HEK293 (cell line): ENCODE results near the gene PCDH9.

Experiments
- CTCF ChIA-PET: fragments of 350-600 bp; formaldehyde crosslinking; extraction: SDS; loops from one replicate; lab custom pipeline; 2021; ENCODE audit warnings: antibody characterized with exemption; lab: Yijun Ruan, JAX
- POLR2A ChIA-PET: fragments of 300-600 bp; formaldehyde crosslinking; extraction: SDS; loops from one replicate; lab custom pipeline; 2020; ENCODE audit warnings: antibody characterized with exemption, inconsistent platforms; lab: Yijun Ruan, JAX
- H3K27ac ChIP-seq: fragments of 200-500 bp; sonication (Bioruptor generic); 2 replicates; pipeline ENCODE4 v1.5.1; 2014; ENCODE audit warnings: low read depth, low read length, control low read depth, inconsistent platforms; ENCODE audit errors: extremely low read depth
- H3K36me3 ChIP-seq, 2 experiments: fragments of 200-500 bp in 1 of 2; sonication (Bioruptor generic) in 1 of 2; 1 replicate in 1 of 2; 2 replicates in 1 of 2; pipeline ENCODE4 v1.5.1; 2014 to 2017; ENCODE audit warnings: inconsistent platforms in 2 of 2, low read length in 2 of 2; ENCODE audit not compliant: control insufficient read depth in 2 of 2, insufficient read depth in 1 of 2
- H3K4me1 ChIP-seq: fragments of 200-500 bp; sonication (Bioruptor generic); 2 replicates; pipeline ENCODE4 v1.5.1; 2014; ENCODE audit warnings: mild to moderate bottlenecking, low read length, inconsistent platforms; ENCODE audit not compliant: control insufficient read depth, insufficient read depth
- H3K4me3 ChIP-seq: 2 replicates; pipeline ENCODE4 v1.5.1; 2011; ENCODE audit warnings: low read depth, mild to moderate bottlenecking, control low read depth, low read length, moderate library complexity
- H3K9me3 ChIP-seq: fragments of 200-500 bp; sonication (Bioruptor generic); 2 replicates; pipeline ENCODE4 v1.5.1; 2014; ENCODE audit warnings: low read depth, low read length, inconsistent platforms; ENCODE audit not compliant: control insufficient read depth, insufficient read depth
- SCRT2 ChIP-seq: fragments of 450-650 bp; formaldehyde crosslinking; IDR thresholded peaks from 2 replicates; pipeline ENCODE4 v1.5.1; 2016; ENCODE audit warnings: missing biosample characterization, missing genetic modification characterization
- TRIM28 ChIP-seq: IDR thresholded peaks from 2 replicates; pipeline ENCODE4 v1.6.1; 2011; ENCODE audit warnings: low read length, control low read depth, borderline replicate concordance
- YY2 ChIP-seq: fragments of 450-650 bp; formaldehyde crosslinking; IDR thresholded peaks from 2 replicates; pipeline ENCODE4 v1.5.1; 2016; ENCODE audit warnings: missing biosample characterization, missing genetic modification characterization
- ZBTB8A ChIP-seq: fragments of 450-650 bp; formaldehyde crosslinking; IDR thresholded peaks from 2 replicates; pipeline ENCODE4 v1.5.1; 2016; ENCODE audit warnings: missing biosample characterization, missing genetic modification characterization
- ZNF133 ChIP-seq: fragments of 450-650 bp; formaldehyde crosslinking; IDR thresholded peaks from 2 replicates; pipeline ENCODE4 v1.5.1; 2016; ENCODE audit warnings: missing biosample characterization, missing genetic modification characterization
- ZNF302 ChIP-seq: fragments of 450-650 bp; formaldehyde crosslinking; IDR thresholded peaks from 2 replicates; pipeline ENCODE4 v1.5.1; 2016; ENCODE audit warnings: missing biosample characterization, missing genetic modification characterization, low read depth
- ZNF335 ChIP-seq: fragments of 450-650 bp; formaldehyde crosslinking; conservative IDR thresholded peaks from 2 replicates; pipeline ENCODE4 v1.5.1; 2016; ENCODE audit warnings: missing biosample characterization, missing genetic modification characterization
- ZNF391 ChIP-seq: fragments of 450-650 bp; formaldehyde crosslinking; IDR thresholded peaks from 2 replicates; pipeline ENCODE4 v1.5.1; 2016; ENCODE audit warnings: low read depth, missing biosample characterization, missing genetic modification characterization, borderline replicate concordance
- ZNF404 ChIP-seq: fragments of 450-650 bp; formaldehyde crosslinking; IDR thresholded peaks from 2 replicates; pipeline ENCODE4 v1.5.1; 2017; ENCODE audit warnings: missing biosample characterization, missing genetic modification characterization
- ZNF426 ChIP-seq: fragments of 450-650 bp; formaldehyde crosslinking; IDR thresholded peaks from 2 replicates; pipeline ENCODE4 v1.5.1; 2017; ENCODE audit warnings: missing biosample characterization, missing genetic modification characterization, mild to moderate bottlenecking, inconsistent platforms, moderate library complexity
- ZNF518A ChIP-seq: fragments of 450-650 bp; formaldehyde crosslinking; conservative IDR thresholded peaks from 2 replicates; pipeline ENCODE4 v1.5.1; 2016; ENCODE audit warnings: low read depth, missing biosample characterization, missing genetic modification characterization
- ZNF558 ChIP-seq: fragments of 450-650 bp; formaldehyde crosslinking; IDR thresholded peaks from 2 replicates; pipeline ENCODE4 v1.5.1; 2016; ENCODE audit warnings: missing biosample characterization, missing genetic modification characterization
- ZNF624 ChIP-seq: fragments of 450-650 bp; formaldehyde crosslinking; IDR thresholded peaks from 2 replicates; pipeline ENCODE4 v1.5.1; 2017; ENCODE audit warnings: missing biosample characterization, missing genetic modification characterization
- ZNF791 ChIP-seq: fragments of 450-650 bp; formaldehyde crosslinking; IDR thresholded peaks from 2 replicates; pipeline ENCODE4 v1.5.1; 2016; ENCODE audit warnings: missing biosample characterization, missing genetic modification characterization
- ZSCAN16 ChIP-seq: fragments of 450-650 bp; formaldehyde crosslinking; IDR thresholded peaks from 2 replicates; pipeline ENCODE4 v1.5.1; 2016; ENCODE audit warnings: missing biosample characterization, missing genetic modification characterization
- ZSCAN30 ChIP-seq: fragments of 450-650 bp; IDR thresholded peaks from 2 replicates; pipeline ENCODE4 v1.5.1; 2018; ENCODE audit warnings: missing biosample characterization, mild to moderate bottlenecking, missing genetic modification characterization, moderate library complexity
- TF ChIP-seq, protein P1 (sequence below): fragments of 450-650 bp; formaldehyde crosslinking; IDR thresholded peaks from 2 replicates; pipeline ENCODE4 v1.5.1; 2016; ENCODE audit warnings: missing biosample characterization, missing genetic modification characterization
- TF ChIP-seq, protein P2 (sequence below): fragments of 450-650 bp; formaldehyde crosslinking; IDR thresholded peaks from 2 replicates; pipeline ENCODE4 v1.5.1; 2016; ENCODE audit warnings: missing biosample characterization, missing genetic modification characterization
- TF ChIP-seq, protein P3 (sequence below): fragments of 450-650 bp; formaldehyde crosslinking; IDR thresholded peaks from 2 replicates; pipeline ENCODE4 v1.5.1; 2016; ENCODE audit warnings: missing biosample characterization, missing genetic modification characterization
- TF ChIP-seq, protein P4 (sequence below): fragments of 450-650 bp; formaldehyde crosslinking; IDR thresholded peaks from 2 replicates; pipeline ENCODE4 v1.5.1; 2016; ENCODE audit warnings: missing biosample characterization, missing genetic modification characterization
- TF ChIP-seq, protein P5 (sequence below): fragments of 450-650 bp; formaldehyde crosslinking; IDR thresholded peaks from 2 replicates; pipeline ENCODE4 v1.5.1; 2016; ENCODE audit warnings: missing biosample characterization, missing genetic modification characterization

Gene PCDH9

DNA sequence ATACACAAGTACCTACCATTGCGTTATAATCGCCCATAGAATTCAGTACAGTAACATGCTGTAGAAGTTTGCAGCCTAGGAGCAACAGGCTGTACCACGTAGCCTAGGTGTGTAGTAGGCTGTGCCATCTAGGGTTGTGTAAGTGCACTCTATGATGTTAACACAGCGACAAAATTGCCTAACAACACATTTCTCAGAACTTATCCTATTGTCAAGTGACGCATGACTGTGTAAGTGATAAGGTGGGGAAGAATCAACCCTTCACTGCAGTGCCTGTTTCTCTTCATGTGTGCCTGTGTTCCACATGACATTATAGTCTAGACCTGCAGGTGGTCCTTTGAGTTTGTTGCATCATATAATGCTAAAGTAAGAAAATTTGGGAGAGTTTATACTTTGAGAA, 94.0 kb downstream of the PCDH9 start:
- TF ChIP-seq ZNF404 (tag by site-specific recombination) (no peak), ZNF391 (tag by site-specific recombination) (no peak), YY2 (no peak), ZSCAN16 (tag by site-specific recombination) (no peak), ZNF518A (tag by site-specific recombination) (no peak), ZBTB8A (tag by site-specific recombination) (no peak), ZNF133 (no peak), ZNF624 (no peak), ZNF791 (tag by site-specific recombination) (no peak), ZSCAN30 (tag by site-specific recombination) (no peak), ZNF302 (no peak), ZNF426 (no peak), TRIM28 (peak; percentile 91; the same call in 1 of the 2 replicates), ZNF558 (no peak), SCRT2 (tag by site-specific recombination) (peak; percentile 86), ZNF335 (tag by site-specific recombination) (peak; percentile 41; the same call in 1 of the 2 replicates)
- TF ChIP-seq, protein P1, sequence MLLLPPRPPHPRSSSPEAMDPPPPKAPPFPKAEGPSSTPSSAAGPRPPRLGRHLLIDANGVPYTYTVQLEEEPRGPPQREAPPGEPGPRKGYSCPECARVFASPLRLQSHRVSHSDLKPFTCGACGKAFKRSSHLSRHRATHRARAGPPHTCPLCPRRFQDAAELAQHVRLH, result no peak
- TF ChIP-seq, protein P2, sequence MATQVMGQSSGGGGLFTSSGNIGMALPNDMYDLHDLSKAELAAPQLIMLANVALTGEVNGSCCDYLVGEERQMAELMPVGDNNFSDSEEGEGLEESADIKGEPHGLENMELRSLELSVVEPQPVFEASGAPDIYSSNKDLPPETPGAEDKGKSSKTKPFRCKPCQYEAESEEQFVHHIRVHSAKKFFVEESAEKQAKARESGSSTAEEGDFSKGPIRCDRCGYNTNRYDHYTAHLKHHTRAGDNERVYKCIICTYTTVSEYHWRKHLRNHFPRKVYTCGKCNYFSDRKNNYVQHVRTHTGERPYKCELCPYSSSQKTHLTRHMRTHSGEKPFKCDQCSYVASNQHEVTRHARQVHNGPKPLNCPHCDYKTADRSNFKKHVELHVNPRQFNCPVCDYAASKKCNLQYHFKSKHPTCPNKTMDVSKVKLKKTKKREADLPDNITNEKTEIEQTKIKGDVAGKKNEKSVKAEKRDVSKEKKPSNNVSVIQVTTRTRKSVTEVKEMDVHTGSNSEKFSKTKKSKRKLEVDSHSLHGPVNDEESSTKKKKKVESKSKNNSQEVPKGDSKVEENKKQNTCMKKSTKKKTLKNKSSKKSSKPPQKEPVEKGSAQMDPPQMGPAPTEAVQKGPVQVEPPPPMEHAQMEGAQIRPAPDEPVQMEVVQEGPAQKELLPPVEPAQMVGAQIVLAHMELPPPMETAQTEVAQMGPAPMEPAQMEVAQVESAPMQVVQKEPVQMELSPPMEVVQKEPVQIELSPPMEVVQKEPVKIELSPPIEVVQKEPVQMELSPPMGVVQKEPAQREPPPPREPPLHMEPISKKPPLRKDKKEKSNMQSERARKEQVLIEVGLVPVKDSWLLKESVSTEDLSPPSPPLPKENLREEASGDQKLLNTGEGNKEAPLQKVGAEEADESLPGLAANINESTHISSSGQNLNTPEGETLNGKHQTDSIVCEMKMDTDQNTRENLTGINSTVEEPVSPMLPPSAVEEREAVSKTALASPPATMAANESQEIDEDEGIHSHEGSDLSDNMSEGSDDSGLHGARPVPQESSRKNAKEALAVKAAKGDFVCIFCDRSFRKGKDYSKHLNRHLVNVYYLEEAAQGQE (tag by site-specific recombination), result no peak
- TF ChIP-seq, protein P3, sequence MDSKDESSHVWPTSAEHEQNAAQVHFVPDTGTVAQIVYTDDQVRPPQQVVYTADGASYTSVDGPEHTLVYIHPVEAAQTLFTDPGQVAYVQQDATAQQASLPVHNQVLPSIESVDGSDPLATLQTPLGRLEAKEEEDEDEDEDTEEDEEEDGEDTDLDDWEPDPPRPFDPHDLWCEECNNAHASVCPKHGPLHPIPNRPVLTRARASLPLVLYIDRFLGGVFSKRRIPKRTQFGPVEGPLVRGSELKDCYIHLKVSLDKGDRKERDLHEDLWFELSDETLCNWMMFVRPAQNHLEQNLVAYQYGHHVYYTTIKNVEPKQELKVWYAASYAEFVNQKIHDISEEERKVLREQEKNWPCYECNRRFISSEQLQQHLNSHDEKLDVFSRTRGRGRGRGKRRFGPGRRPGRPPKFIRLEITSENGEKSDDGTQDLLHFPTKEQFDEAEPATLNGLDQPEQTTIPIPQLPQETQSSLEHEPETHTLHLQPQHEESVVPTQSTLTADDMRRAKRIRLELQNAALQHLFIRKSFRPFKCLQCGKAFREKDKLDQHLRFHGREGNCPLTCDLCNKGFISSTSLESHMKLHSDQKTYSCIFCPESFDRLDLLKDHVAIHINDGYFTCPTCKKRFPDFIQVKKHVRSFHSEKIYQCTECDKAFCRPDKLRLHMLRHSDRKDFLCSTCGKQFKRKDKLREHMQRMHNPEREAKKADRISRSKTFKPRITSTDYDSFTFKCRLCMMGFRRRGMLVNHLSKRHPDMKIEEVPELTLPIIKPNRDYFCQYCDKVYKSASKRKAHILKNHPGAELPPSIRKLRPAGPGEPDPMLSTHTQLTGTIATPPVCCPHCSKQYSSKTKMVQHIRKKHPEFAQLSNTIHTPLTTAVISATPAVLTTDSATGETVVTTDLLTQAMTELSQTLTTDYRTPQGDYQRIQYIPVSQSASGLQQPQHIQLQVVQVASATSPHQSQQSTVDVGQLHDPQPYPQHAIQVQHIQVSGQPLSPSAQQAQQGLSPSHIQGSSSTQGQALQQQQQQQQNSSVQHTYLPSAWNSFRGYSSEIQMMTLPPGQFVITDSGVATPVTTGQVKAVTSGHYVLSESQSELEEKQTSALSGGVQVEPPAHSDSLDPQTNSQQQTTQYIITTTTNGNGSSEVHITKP (tag by site-specific recombination), result peak; percentile 82
- TF ChIP-seq, protein P4, sequence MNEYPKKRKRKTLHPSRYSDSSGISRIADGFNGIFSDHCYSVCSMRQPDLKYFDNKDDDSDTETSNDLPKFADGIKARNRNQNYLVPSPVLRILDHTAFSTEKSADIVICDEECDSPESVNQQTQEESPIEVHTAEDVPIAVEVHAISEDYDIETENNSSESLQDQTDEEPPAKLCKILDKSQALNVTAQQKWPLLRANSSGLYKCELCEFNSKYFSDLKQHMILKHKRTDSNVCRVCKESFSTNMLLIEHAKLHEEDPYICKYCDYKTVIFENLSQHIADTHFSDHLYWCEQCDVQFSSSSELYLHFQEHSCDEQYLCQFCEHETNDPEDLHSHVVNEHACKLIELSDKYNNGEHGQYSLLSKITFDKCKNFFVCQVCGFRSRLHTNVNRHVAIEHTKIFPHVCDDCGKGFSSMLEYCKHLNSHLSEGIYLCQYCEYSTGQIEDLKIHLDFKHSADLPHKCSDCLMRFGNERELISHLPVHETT (tag by site-specific recombination), result no peak
- TF ChIP-seq, protein P5, sequence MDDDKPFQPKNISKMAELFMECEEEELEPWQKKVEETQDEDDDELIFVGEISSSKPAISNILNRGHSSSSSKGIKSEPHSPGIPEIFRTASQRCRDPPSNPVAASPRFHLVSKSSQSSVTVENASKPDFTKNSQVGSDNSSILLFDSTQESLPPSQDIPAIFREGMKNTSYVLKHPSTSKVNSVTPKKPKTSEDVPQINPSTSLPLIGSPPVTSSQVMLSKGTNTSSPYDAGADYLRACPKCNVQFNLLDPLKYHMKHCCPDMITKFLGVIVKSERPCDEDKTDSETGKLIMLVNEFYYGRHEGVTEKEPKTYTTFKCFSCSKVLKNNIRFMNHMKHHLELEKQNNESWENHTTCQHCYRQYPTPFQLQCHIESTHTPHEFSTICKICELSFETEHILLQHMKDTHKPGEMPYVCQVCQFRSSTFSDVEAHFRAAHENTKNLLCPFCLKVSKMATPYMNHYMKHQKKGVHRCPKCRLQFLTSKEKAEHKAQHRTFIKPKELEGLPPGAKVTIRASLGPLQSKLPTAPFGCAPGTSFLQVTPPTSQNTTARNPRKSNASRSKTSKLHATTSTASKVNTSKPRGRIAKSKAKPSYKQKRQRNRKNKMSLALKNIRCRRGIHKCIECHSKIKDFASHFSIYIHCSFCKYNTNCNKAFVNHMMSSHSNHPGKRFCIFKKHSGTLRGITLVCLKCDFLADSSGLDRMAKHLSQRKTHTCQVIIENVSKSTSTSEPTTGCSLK (tag by site-specific recombination), result no peak
- H3K4me1 ChIP-seq, result no peaks in the 10 kb centered on the region
- POLR2A ChIA-PET, result no interaction called here
- CTCF ChIA-PET, result no interaction called here
- no peak overlapping the region for H3K27ac ChIP-seq
- no peaks in the 10 kb centered on the region for H3K36me3 ChIP-seq
- H3K4me3 ChIP-seq, result no peak overlapping the region
- H3K9me3 ChIP-seq, result no peaks in the 10 kb centered on the region
